ENCODE data around the gene FYN. TPM values are rescaled to one million over a fixed set of nuclear protein-coding genes. Genes with fewer than 3 reads are reported as not detected.
A peak's percentile ranks its signal among the peaks of the same experiment; 100 is the strongest.

Gene FYN
- total RNA-seq, 1 donor from 2014 or later: 525 TPM

GRCh38 chr6:111857674-111858337 lies 15.4 kb downstream of the FYN start:
- peak overlapping the region; percentile 71 for H3K27ac Mint-ChIP-seq (ENCODE audit: unreplicated experiment)
- H3K4me3 Mint-ChIP-seq (ENCODE audit: unreplicated experiment): peak overlapping the region; percentile 72
- H3K27me3 Mint-ChIP-seq (ENCODE audit: unreplicated experiment): peaks cover 3% of the 10 kb centered on the region
- TF ChIP-seq, protein P1, sequence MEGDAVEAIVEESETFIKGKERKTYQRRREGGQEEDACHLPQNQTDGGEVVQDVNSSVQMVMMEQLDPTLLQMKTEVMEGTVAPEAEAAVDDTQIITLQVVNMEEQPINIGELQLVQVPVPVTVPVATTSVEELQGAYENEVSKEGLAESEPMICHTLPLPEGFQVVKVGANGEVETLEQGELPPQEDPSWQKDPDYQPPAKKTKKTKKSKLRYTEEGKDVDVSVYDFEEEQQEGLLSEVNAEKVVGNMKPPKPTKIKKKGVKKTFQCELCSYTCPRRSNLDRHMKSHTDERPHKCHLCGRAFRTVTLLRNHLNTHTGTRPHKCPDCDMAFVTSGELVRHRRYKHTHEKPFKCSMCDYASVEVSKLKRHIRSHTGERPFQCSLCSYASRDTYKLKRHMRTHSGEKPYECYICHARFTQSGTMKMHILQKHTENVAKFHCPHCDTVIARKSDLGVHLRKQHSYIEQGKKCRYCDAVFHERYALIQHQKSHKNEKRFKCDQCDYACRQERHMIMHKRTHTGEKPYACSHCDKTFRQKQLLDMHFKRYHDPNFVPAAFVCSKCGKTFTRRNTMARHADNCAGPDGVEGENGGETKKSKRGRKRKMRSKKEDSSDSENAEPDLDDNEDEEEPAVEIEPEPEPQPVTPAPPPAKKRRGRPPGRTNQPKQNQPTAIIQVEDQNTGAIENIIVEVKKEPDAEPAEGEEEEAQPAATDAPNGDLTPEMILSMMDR (IDR thresholded peaks at IDR 0.05; ENCODE audit: partially characterized antibody, unreplicated experiment): no peak
- H3K36me3 Mint-ChIP-seq (ENCODE audit: unreplicated experiment): no peaks in the 10 kb centered on the region
- peaks cover 1% of the 10 kb centered on the region for H3K9me3 Mint-ChIP-seq (ENCODE audit: unreplicated experiment)
- peaks cover 67% of the 10 kb centered on the region for H3K4me1 Mint-ChIP-seq (ENCODE audit: low read depth, unreplicated experiment)
- no peak for DNase-seq

DNA sequence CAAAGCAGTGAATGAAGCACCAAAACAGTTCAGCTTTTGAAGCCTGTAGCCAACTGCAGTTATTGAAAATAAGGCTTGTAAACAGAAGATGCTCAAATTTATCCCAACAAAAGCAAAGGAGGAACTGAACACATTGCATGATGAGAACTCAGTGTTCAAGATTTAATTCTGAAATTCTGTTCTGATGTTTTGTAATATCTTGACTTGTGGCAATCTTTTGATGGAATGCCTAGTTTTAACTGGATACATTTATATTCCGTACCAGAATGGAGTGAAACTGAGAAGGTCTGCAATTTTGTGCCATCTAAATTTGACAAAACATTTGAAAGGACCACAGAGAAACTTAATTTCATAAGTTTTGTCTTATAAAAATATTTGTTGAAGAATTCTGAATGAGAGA lies 17.5 kb downstream of the FYN start:
- Mint-ChIP-seq H3K27ac (ENCODE audit: unreplicated experiment) (no peak overlapping the region), H3K27me3 (ENCODE audit: unreplicated experiment) (no peaks in the 10 kb centered on the region), H3K4me1 (ENCODE audit: low read depth, unreplicated experiment) (peaks cover 67% of the 10 kb centered on the region), H3K36me3 (ENCODE audit: unreplicated experiment) (no peaks in the 10 kb centered on the region), H3K9me3 (ENCODE audit: unreplicated experiment) (peaks cover 3% of the 10 kb centered on the region), H3K4me3 (ENCODE audit: unreplicated experiment) (no peak overlapping the region)
- no peak for DNase-seq
- TF ChIP-seq, protein P1 (IDR thresholded peaks at IDR 0.05; ENCODE audit: partially characterized antibody, unreplicated experiment): no peak

- TF ChIP-seq, protein P1 (IDR thresholded peaks at IDR 0.05; ENCODE audit: partially characterized antibody, unreplicated experiment): no peak
- H3K27ac Mint-ChIP-seq (ENCODE audit: unreplicated experiment): no peak overlapping the region
- H3K4me3 Mint-ChIP-seq (ENCODE audit: unreplicated experiment): no peak overlapping the region
- peaks cover 3% of the 10 kb centered on the region for H3K9me3 Mint-ChIP-seq (ENCODE audit: unreplicated experiment)
- no peak for DNase-seq
- H3K4me1 Mint-ChIP-seq (ENCODE audit: low read depth, unreplicated experiment): peaks cover 75% of the 10 kb centered on the region
- peaks cover 2% of the 10 kb centered on the region for H3K27me3 Mint-ChIP-seq (ENCODE audit: unreplicated experiment)
- no peaks in the 10 kb centered on the region for H3K36me3 Mint-ChIP-seq (ENCODE audit: unreplicated experiment)
These were observed 18.6 kb downstream of the FYN start for GRCh38 chr6:111854683-111855082.

- Mint-ChIP-seq H3K4me1 (ENCODE audit: low read depth, unreplicated experiment) (peaks cover 75% of the 10 kb centered on the region), H3K36me3 (ENCODE audit: unreplicated experiment) (no peaks in the 10 kb centered on the region), H3K9me3 (ENCODE audit: unreplicated experiment) (peaks cover 2% of the 10 kb centered on the region), H3K4me3 (ENCODE audit: unreplicated experiment) (peak overlapping the region; percentile 51), H3K27me3 (ENCODE audit: unreplicated experiment) (peaks cover 2% of the 10 kb centered on the region), H3K27ac (ENCODE audit: unreplicated experiment) (peak overlapping the region; percentile 79)
- DNase-seq: no peak
- TF ChIP-seq, protein P1 (IDR thresholded peaks at IDR 0.05; ENCODE audit: partially characterized antibody, unreplicated experiment): no peak
These were observed 20.5 kb downstream of the FYN start for GRCh38 chr6:111852725-111853124.

- Mint-ChIP-seq H3K27me3 (ENCODE audit: unreplicated experiment) (peaks cover 3% of the 10 kb centered on the region), H3K36me3 (ENCODE audit: unreplicated experiment) (no peaks in the 10 kb centered on the region), H3K9me3 (ENCODE audit: unreplicated experiment) (peaks cover 5% of the 10 kb centered on the region), H3K4me1 (ENCODE audit: low read depth, unreplicated experiment) (peaks cover 80% of the 10 kb centered on the region), H3K4me3 (ENCODE audit: unreplicated experiment) (peak overlapping the region; percentile 21), H3K27ac (ENCODE audit: unreplicated experiment) (peak overlapping the region; percentile 31)
- no peak for DNase-seq
- TF ChIP-seq, protein P1 (IDR thresholded peaks at IDR 0.05; ENCODE audit: partially characterized antibody, unreplicated experiment): no peak
These were observed 22.8 kb downstream of the FYN start for GRCh38 chr6:111850295-111850937.
